ENCODE measurements around the gene ABHD15. TPM values are rescaled to one million over a fixed set of nuclear protein-coding genes. Genes with fewer than 3 reads are reported as not detected.
A peak's percentile ranks its signal among the peaks of the same experiment; 100 is the strongest.

The ABHD15 gene
- total and polyA plus RNA-seq, 7 experiments from 2014 or later: 3.1 to 17.6 (median 9.9) TPM

DNA sequence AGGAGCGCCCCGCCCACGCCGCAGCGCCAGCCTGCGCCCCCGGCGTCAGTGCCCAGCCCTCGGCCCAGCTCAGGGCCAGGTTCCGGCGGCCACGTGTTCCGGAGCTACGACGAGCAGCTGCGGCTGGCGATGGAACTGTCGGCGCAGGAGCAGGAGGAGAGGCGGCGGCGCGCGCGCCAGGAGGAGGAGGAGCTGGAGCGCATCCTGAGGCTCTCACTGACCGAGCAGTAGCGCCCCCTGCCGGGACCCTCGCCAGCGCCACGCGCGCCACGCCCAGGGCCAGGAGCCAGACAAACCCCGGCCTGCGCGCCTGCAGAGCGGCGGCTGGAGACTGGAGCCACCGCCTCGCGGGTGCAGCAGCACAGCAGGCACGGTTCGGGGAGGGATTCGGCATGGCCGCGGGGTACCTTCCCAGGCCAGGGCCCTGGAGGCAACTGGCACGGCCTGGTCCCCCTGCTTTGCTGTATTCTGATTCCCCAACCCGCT, 46.6 kb upstream of the ABHD15 start:
- H3K36me3 ChIP-seq (ENCODE audit: control insufficient read depth in 2 of 3, insufficient read depth in 3 of 3, low read length in 3 of 3): no peaks in the 10 kb centered on the region
- peak; percentile 82 to 98 (median 89) for DNase-seq
- intact Hi-C loops (cut with micrococcal nuclease): loop anchor here in 1 of 2 donors (1.0 to 10.0 kb wide), 3 partner anchors 20 to 501 kb away; partner anchors contain the start of genes ANKRD13B and NSRP1
- ATAC-seq: peak; percentile 63
- H3K36me3 Mint-ChIP-seq: no peaks in the 10 kb centered on the region
- peak overlapping the region; percentile 46 for H3K4me3 ChIP-seq (ENCODE audit: low read length)
- H3K27ac Mint-ChIP-seq: peak overlapping the region in 2 of 9 donors; percentile 51 to 65
- no peak overlapping the region for H3K27ac ChIP-seq (ENCODE audit: low read depth, low read length)
- peak overlapping the region; percentile 18 to 93 (median 75) for H3K4me3 Mint-ChIP-seq
- no peaks in the 10 kb centered on the region for H3K9me3 ChIP-seq (ENCODE audit: control insufficient read depth in 2 of 3, low read length in 3 of 3)
- no peaks in the 10 kb centered on the region for H3K27me3 ChIP-seq (ENCODE audit: control insufficient read depth in 2 of 2, insufficient read depth in 2 of 2, low read length in 2 of 2)
- ChIA-PET POLR2A (interaction anchor here (0.6 to 7.2 kb wide), 6 partner anchors 10 to 298 kb away, joined by 3 to 59 read pairs (median 4); partner anchors contain the start of genes ABHD15, CORO6 and TP53I13), CTCF (interaction anchor here (0.6 to 6.0 kb wide), 17 partner anchors 8 to 318 kb away, joined by 3 to 56 read pairs (median 3); partner anchors contain the start of gene ANKRD13B)
- peaks cover 9 to 44% (median 36%) of the 10 kb centered on the region in 7 donors for H3K4me1 Mint-ChIP-seq
- peaks cover 34 to 37% of the 10 kb centered on the region in 2 donors for H3K4me1 ChIP-seq (ENCODE audit: control insufficient read depth in 2 of 2, insufficient read depth in 2 of 2, low read length in 2 of 2)
- H3K27me3 Mint-ChIP-seq: peaks cover 0 to 11% (median 0%) of the 10 kb centered on the region in 5 donors
- no peaks in the 10 kb centered on the region for H3K9me3 Mint-ChIP-seq

GRCh38 chr17:29612404-29613280, 45.8 kb upstream of the ABHD15 start:
- CTCF ChIA-PET: interaction anchor here (0.6 to 6.0 kb wide), 18 partner anchors 7 to 319 kb away, joined by 3 to 56 read pairs (median 4); partner anchors contain the start of gene ANKRD13B
- H3K4me1 ChIP-seq (ENCODE audit: control insufficient read depth in 2 of 2, insufficient read depth in 2 of 2, low read length in 2 of 2): peaks cover 32 to 35% of the 10 kb centered on the region in 2 donors

GRCh38 chr17:29612094-29612403, 45.2 kb upstream of the ABHD15 start:
- no peak overlapping the region for H3K27ac Mint-ChIP-seq
- DNase-seq: no peak

More at GRCh38 chr17:29612404-29613280, 45.8 kb upstream of the ABHD15 start:
- no peaks in the 10 kb centered on the region for H3K9me3 Mint-ChIP-seq
- POLR2A ChIA-PET: interaction anchor here (1.0 to 7.2 kb wide), 6 partner anchors 10 to 44 kb away, joined by 3 to 59 read pairs (median 4); partner anchors contain the start of genes ABHD15, CORO6 and TP53I13
- no peaks in the 10 kb centered on the region for H3K36me3 Mint-ChIP-seq
- intact Hi-C loops (cut with micrococcal nuclease): loop anchor here in 1 of 2 donors (1.0 to 10.0 kb wide), 3 partner anchors 19 to 502 kb away; partner anchors contain the start of genes ANKRD13B and NSRP1
- H3K4me3 Mint-ChIP-seq: peak overlapping the region in 8 of 10 donors; percentile 12 to 93 (median 52)
- Histone ChIP-seq H3K27me3 (ENCODE audit: control insufficient read depth in 2 of 2, insufficient read depth in 2 of 2, low read length in 2 of 2) (no peaks in the 10 kb centered on the region), H3K9me3 (ENCODE audit: control insufficient read depth in 2 of 3, low read length in 3 of 3) (no peaks in the 10 kb centered on the region), H3K36me3 (ENCODE audit: control insufficient read depth in 2 of 3, insufficient read depth in 3 of 3, low read length in 3 of 3) (no peaks in the 10 kb centered on the region), H3K27ac (ENCODE audit: low read depth, low read length) (no peak overlapping the region), H3K4me3 (ENCODE audit: low read length) (peak overlapping the region; percentile 46)
- DNase-seq: no peak
- peaks cover 0 to 11% (median 0%) of the 10 kb centered on the region in 5 donors for H3K27me3 Mint-ChIP-seq
- ATAC-seq: no peak
- H3K4me1 Mint-ChIP-seq: peaks cover 9 to 41% (median 36%) of the 10 kb centered on the region in 7 donors
- H3K27ac Mint-ChIP-seq: no peak overlapping the region

GRCh38 chr17:29611351-29612093, 44.7 kb upstream of the ABHD15 start:
- DNase-seq: no peak
- intact Hi-C loops (cut with micrococcal nuclease): loop anchor here in 1 of 2 donors (10.0 kb wide), 1 partner anchor 503 kb away; the partner anchor contains the start of gene NSRP1
- Histone ChIP-seq H3K27ac (ENCODE audit: low read depth, low read length) (no peak overlapping the region), H3K4me3 (ENCODE audit: low read length) (no peak overlapping the region), H3K27me3 (ENCODE audit: control insufficient read depth in 2 of 2, insufficient read depth in 2 of 2, low read length in 2 of 2) (no peaks in the 10 kb centered on the region), H3K9me3 (ENCODE audit: control insufficient read depth in 2 of 3, low read length in 3 of 3) (no peaks in the 10 kb centered on the region), H3K4me1 (ENCODE audit: control insufficient read depth in 2 of 2, insufficient read depth in 2 of 2, low read length in 2 of 2) (peaks cover 21 to 24% of the 10 kb centered on the region in 2 donors), H3K36me3 (ENCODE audit: control insufficient read depth in 2 of 3, insufficient read depth in 3 of 3, low read length in 3 of 3) (no peaks in the 10 kb centered on the region)
- ChIA-PET POLR2A (interaction anchor here (1.2 to 7.2 kb wide), 3 partner anchors 18 to 29 kb away, joined by 3 to 59 read pairs (median 5); no protein-coding TSS in a partner anchor), CTCF (interaction anchor here (1.0 to 2.5 kb wide), 3 partner anchors 17 to 241 kb away, joined by 3 to 6 read pairs (median 4); no protein-coding TSS in a partner anchor)
- ATAC-seq: no peak
- Mint-ChIP-seq H3K4me1 (peaks cover 1 to 29% (median 25%) of the 10 kb centered on the region in 7 donors), H3K9me3 (no peaks in the 10 kb centered on the region), H3K4me3 (peak overlapping the region in 3 of 10 donors; percentile 7 to 51 (median 17)), H3K27me3 (peaks cover 0 to 6% (median 0%) of the 10 kb centered on the region in 5 donors), H3K36me3 (no peaks in the 10 kb centered on the region), H3K27ac (peak overlapping the region in 1 of 9 donors; percentile 14)

More at GRCh38 chr17:29612094-29612403, 45.2 kb upstream of the ABHD15 start:
- no peaks in the 10 kb centered on the region for H3K9me3 Mint-ChIP-seq
- no peaks in the 10 kb centered on the region for H3K36me3 ChIP-seq (ENCODE audit: control insufficient read depth in 2 of 3, insufficient read depth in 3 of 3, low read length in 3 of 3)
- peaks cover 0 to 10% (median 0%) of the 10 kb centered on the region in 5 donors for H3K27me3 Mint-ChIP-seq
- peaks cover 26 to 29% of the 10 kb centered on the region in 2 donors for H3K4me1 ChIP-seq (ENCODE audit: control insufficient read depth in 2 of 2, insufficient read depth in 2 of 2, low read length in 2 of 2)
- no peak overlapping the region for H3K4me3 ChIP-seq (ENCODE audit: low read length)
- ATAC-seq: no peak
- no peaks in the 10 kb centered on the region for H3K27me3 ChIP-seq (ENCODE audit: control insufficient read depth in 2 of 2, insufficient read depth in 2 of 2, low read length in 2 of 2)
- H3K4me1 Mint-ChIP-seq: peaks cover 6 to 35% (median 31%) of the 10 kb centered on the region in 7 donors
- H3K9me3 ChIP-seq (ENCODE audit: control insufficient read depth in 2 of 3, low read length in 3 of 3): no peaks in the 10 kb centered on the region
- intact Hi-C loops (cut with micrococcal nuclease): loop anchor here in 1 of 2 donors (10.0 kb wide), 1 partner anchor 503 kb away; the partner anchor contains the start of gene NSRP1
- ChIA-PET CTCF (interaction anchor here (1.0 to 2.5 kb wide), 3 partner anchors 18 to 242 kb away, joined by 3 to 6 read pairs (median 4); no protein-coding TSS in a partner anchor), POLR2A (interaction anchor here (1.2 to 7.2 kb wide), 3 partner anchors 18 to 30 kb away, joined by 3 to 59 read pairs (median 5); no protein-coding TSS in a partner anchor)
- H3K36me3 Mint-ChIP-seq: no peaks in the 10 kb centered on the region
- H3K4me3 Mint-ChIP-seq: peak overlapping the region in 4 of 10 donors; percentile 12 to 51 (median 36)
- H3K27ac ChIP-seq (ENCODE audit: low read depth, low read length): no peak overlapping the region

- POLR2A ChIA-PET: no interaction called here
- Histone ChIP-seq H3K27me3 (ENCODE audit: control insufficient read depth in 2 of 2, insufficient read depth in 2 of 2, low read length in 2 of 2) (no peaks in the 10 kb centered on the region), H3K4me1 (ENCODE audit: control insufficient read depth in 2 of 2, insufficient read depth in 2 of 2, low read length in 2 of 2) (peaks cover 14 to 16% of the 10 kb centered on the region in 2 donors), H3K9me3 (ENCODE audit: control insufficient read depth in 2 of 3, low read length in 3 of 3) (no peaks in the 10 kb centered on the region), H3K4me3 (ENCODE audit: low read length) (no peak overlapping the region), H3K27ac (ENCODE audit: low read depth, low read length) (no peak overlapping the region), H3K36me3 (ENCODE audit: control insufficient read depth in 2 of 3, insufficient read depth in 3 of 3, low read length in 3 of 3) (no peaks in the 10 kb centered on the region)
- intact Hi-C loops (cut with micrococcal nuclease): loop anchor here in 1 of 2 donors (10.0 kb wide), 1 partner anchor 504 kb away; the partner anchor contains the start of gene NSRP1
- ATAC-seq (no peak), DNase-seq (no peak)
- Mint-ChIP-seq H3K4me3 (peak overlapping the region in 2 of 10 donors; percentile 8 to 19), H3K27ac (no peak overlapping the region), H3K4me1 (peaks cover 0 to 20% (median 17%) of the 10 kb centered on the region in 7 donors), H3K27me3 (no peaks in the 10 kb centered on the region), H3K9me3 (no peaks in the 10 kb centered on the region), H3K36me3 (no peaks in the 10 kb centered on the region)
- CTCF ChIA-PET: interaction anchor here (0.5 to 2.5 kb wide), 3 partner anchors 16 to 32 kb away, joined by 3 to 6 read pairs (median 3); no protein-coding TSS in a partner anchor
Observed at GRCh38 chr17:29610395-29610794, 43.6 kb upstream of the ABHD15 start.
